K562 (cell line): Measurements from ENCODE around the gene DAGLA. TPM values are rescaled to one million over a fixed set of nuclear protein-coding genes. Genes with fewer than 3 reads are reported as not detected.
A peak's percentile ranks its signal among the peaks of the same experiment; 100 is the strongest.

Experiments used
- BDP1 ChIP-seq: IDR thresholded peaks from 3 replicates; pipeline ENCODE4 v1.6.1; 2011; ENCODE audit not compliant: insufficient read length, insufficient read depth
- CBX3 ChIP-seq, 2 experiments: IDR thresholded peaks; 1 replicate in 1 of 2; 2 replicates in 1 of 2; pipeline ENCODE4 v1.6.1; 2012; ENCODE audit warnings: inconsistent platforms in 2 of 2, low read length in 2 of 2, borderline replicate concordance in 1 of 2, control low read depth in 1 of 2
- CCAR2 ChIP-seq: fragments of 200-400 bp; formaldehyde crosslinking; IDR thresholded peaks from 2 replicates; pipeline ENCODE4 v1.6.1; 2017; ENCODE audit warnings: mild to moderate bottlenecking, low read depth, low read length
- CHD2 ChIP-seq: IDR thresholded peaks from 2 replicates; pipeline ENCODE4 v1.6.1; 2011; ENCODE audit warnings: low read depth, low read length
- ESRRB ChIP-seq: fragments of 250-450 bp; sonication (Bioruptor Pico); IDR thresholded peaks from 2 replicates; pipeline ENCODE4 v1.5.0; 2020; ENCODE audit warnings: mild to moderate bottlenecking, moderate library complexity, borderline replicate concordance
- FOXA3 ChIP-seq, 2 experiments: fragments of 450-650 bp in 1 of 2; sonication (generic) in 1 of 2; formaldehyde crosslinking; IDR thresholded peaks in 1 of 2; conservative IDR thresholded peaks in 1 of 2; 2 replicates each; pipeline versions ENCODE4 v1.4.0 to v1.8.0; 2020 to 2022; ENCODE audit warnings: mild to moderate bottlenecking in 2 of 2, missing genetic modification reagents in 1 of 2
- FUS ChIP-seq: fragments of 200-400 bp; formaldehyde crosslinking; optimal IDR thresholded peaks from 2 replicates; pipeline ENCODE3; 2017; ENCODE audit warnings: low read depth, low read length
- GTF2A2 ChIP-seq: IDR thresholded peaks from 2 replicates; pipeline ENCODE4 v1.6.1; 2016; ENCODE audit warnings: mild to moderate bottlenecking, missing genetic modification characterization, missing compliant biosample characterization
- ILF3 ChIP-seq: fragments of 450-650 bp; IDR thresholded peaks from 2 replicates; pipeline ENCODE4 v1.6.1; 2018; ENCODE audit warnings: antibody characterized with exemption, mild to moderate bottlenecking, moderate library complexity, borderline replicate concordance
- KAT8 ChIP-seq: fragments of 450-650 bp; IDR thresholded peaks from 2 replicates; pipeline ENCODE4 v1.6.1; 2016; ENCODE audit warnings: low read depth, mild to moderate bottlenecking
- KLF1 ChIP-seq: fragments of 450-650 bp; IDR thresholded peaks from 2 replicates; pipeline ENCODE4 v1.6.1; 2016; ENCODE audit warnings: missing genetic modification characterization, missing compliant biosample characterization
- MCM5 ChIP-seq: fragments of 450-650 bp; IDR thresholded peaks from 2 replicates; pipeline ENCODE4 v1.6.1; 2016; ENCODE audit warnings: low read depth
- MYC ChIP-seq, 2 experiments: fragments of 250-450 bp in 1 of 2; sonication (Bioruptor Pico) in 1 of 2; IDR thresholded peaks; 2 replicates each; pipeline versions ENCODE4 v1.5.1 to v1.6.1; 2012 to 2021; ENCODE audit warnings: low read depth in 2 of 2, borderline replicate concordance in 1 of 2, improper control_type of control experiment in 1 of 2, low read length in 1 of 2, mild to moderate bottlenecking in 1 of 2, moderate library complexity in 1 of 2
- NCOA1 ChIP-seq: fragments of 450-650 bp; IDR thresholded peaks from 2 replicates; pipeline ENCODE4 v1.6.1; 2016; ENCODE audit warnings: low read depth
- NR4A1 ChIP-seq, 2 experiments: fragments of 250-450 bp in 1 of 2; fragments of 450-650 bp in 1 of 2; sonication (Bioruptor Pico) in 1 of 2; IDR thresholded peaks; 2 replicates each; pipeline versions ENCODE4 v1.4.0 to v1.6.1; 2016 to 2020; ENCODE audit warnings: mild to moderate bottlenecking in 2 of 2, missing compliant biosample characterization in 1 of 2, missing genetic modification characterization in 1 of 2, moderate library complexity in 1 of 2
- PHTF2 ChIP-seq: fragments of 250-450 bp; sonication (Bioruptor Pico); IDR thresholded peaks from 2 replicates; pipeline ENCODE4 v1.5.0; 2021; ENCODE audit warnings: mild to moderate bottlenecking
- RFX5 ChIP-seq: IDR thresholded peaks from 2 replicates; pipeline ENCODE4 v1.6.1; 2011; ENCODE audit warnings: low read depth, mild to moderate bottlenecking, improper control_type of control experiment, low read length
- SMAD3 ChIP-seq: fragments of 450-650 bp; formaldehyde crosslinking; conservative IDR thresholded peaks from 2 replicates; pipeline ENCODE4 v1.4.0; 2020; ENCODE audit warnings: mild to moderate bottlenecking
- SNIP1 ChIP-seq: fragments of 450-650 bp; IDR thresholded peaks from 2 replicates; pipeline ENCODE4 v1.7.1; 2017; ENCODE audit warnings: low read depth, mild to moderate bottlenecking
- TARDBP ChIP-seq: fragments of 450-650 bp; IDR thresholded peaks from 2 replicates; pipeline ENCODE4 v1.6.1; 2016
- ZBTB1 ChIP-seq: sonication (generic); formaldehyde crosslinking; IDR thresholded peaks from 2 replicates; pipeline ENCODE4 v1.8.1; 2023; ENCODE audit warnings: missing genetic modification reagents, low read depth, mild to moderate bottlenecking, borderline replicate concordance
- ZFP30 ChIP-seq: fragments of 250-450 bp; sonication (Bioruptor Pico); IDR thresholded peaks from 2 replicates; pipeline ENCODE4 v1.8.0; 2022; ENCODE audit warnings: moderate library complexity, mild to moderate bottlenecking, inconsistent platforms, borderline replicate concordance
- ZFPM2 ChIP-seq: fragments of 250-450 bp; sonication (Bioruptor Pico); IDR thresholded peaks from 2 replicates; pipeline ENCODE4 v1.5.1; 2022; ENCODE audit warnings: mild to moderate bottlenecking
- ZNF217 ChIP-seq: sonication (generic); formaldehyde crosslinking; IDR thresholded peaks from 2 replicates; pipeline ENCODE4 v1.8.0; 2022; ENCODE audit warnings: mild to moderate bottlenecking, missing genetic modification reagents
- ZNF253 ChIP-seq: fragments of 250-450 bp; sonication (Bioruptor Pico); conservative IDR thresholded peaks from 2 replicates; pipeline ENCODE4 v1.6.1; 2021; ENCODE audit warnings: mild to moderate bottlenecking
- polyA plus RNA-seq, 8 experiments: library from polyadenylated mRNA; depleted of rRNA in 4 of 8; stranded (reverse) in 5 of 8; unstranded in 3 of 8; fragments of >200 nt; fragmentation: Nextera tagmentation in 2 of 8; fragmentation: Illumina TruSeq in 1 of 8; extraction: Ambion mirVana in 2 of 8; extraction: Trizol in 1 of 8; gene quantifications; 2 replicates each; pipeline versions ENCODE4 v1.2.1 to v1.2.3, GENCODE V29; 2011 to 2014; ENCODE audit warnings: inconsistent platforms in 1 of 8, missing spikeins in 1 of 8
- total RNA-seq, 7 experiments: library from RNA; depleted of rRNA in 6 of 7; stranded (reverse); fragments of >200 nt in 6 of 7; fragmentation: Illumina TruSeq in 2 of 7; extraction: Trizol in 2 of 7; gene quantifications; 2 replicates each; pipeline versions ENCODE4 v1.2.1 to v1.2.3, GENCODE V29; 2011 to 2021; ENCODE audit warnings: low replicate concordance in 1 of 7
- TF ChIP-seq, protein P1 (sequence below): fragments of 250-450 bp; sonication (Bioruptor Pico); IDR thresholded peaks from 2 replicates; pipeline ENCODE4 v1.8.0; 2022; ENCODE audit warnings: moderate library complexity, mild to moderate bottlenecking, inconsistent platforms
- TF ChIP-seq, protein P2 (sequence below): sonication (generic); formaldehyde crosslinking; IDR thresholded peaks from 2 replicates; pipeline ENCODE4 v1.9.0; 2022; ENCODE audit warnings: mild to moderate bottlenecking, missing genetic modification reagents

DAGLA gene
- total and polyA plus RNA-seq, 9 of the 15 experiments (the other 6 are each of a cell fraction or from before 2014, with no cell fraction given), result 0.03 to 0.16 (median 0.04) TPM; not detected in 4

DNA sequence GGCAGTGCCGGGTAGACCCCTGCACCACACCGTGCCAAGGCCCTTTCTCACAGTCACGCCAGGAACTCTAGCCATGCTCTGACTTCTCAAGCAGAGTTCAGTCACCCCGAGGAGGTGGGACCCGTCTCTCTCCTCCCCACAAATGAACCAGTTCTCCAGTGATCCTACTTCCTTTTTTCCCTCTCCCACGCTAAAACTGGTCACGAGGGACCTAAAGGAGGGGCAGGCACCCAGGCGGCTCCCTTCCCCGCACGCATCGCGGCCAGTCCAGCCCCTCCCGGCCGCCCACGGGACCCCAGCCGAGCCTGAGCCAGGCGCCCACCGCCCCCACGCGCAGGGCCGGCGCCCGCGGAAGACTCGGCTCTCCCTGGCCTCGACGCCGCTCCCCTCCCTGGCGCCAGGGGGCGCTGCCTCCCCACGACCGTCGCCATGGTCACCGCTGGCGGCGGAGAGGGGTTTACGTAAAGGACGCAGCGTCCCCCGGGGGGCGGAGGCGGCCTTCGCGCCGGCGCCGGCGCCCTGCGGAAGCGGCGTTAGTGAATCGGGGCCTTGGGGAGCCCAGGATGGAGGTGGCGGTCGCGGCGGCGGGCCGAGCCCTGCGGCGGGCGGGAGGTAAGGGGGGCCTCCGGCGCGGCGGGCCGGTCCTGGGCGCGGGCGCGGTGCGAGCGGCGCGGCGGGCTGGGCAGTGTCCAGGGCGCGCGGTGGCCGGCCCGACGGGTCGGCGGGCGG is at the start of gene DAGLA (continued):
- TF ChIP-seq MYC (IDR thresholded peaks at IDR 0.05; ENCODE audit: low read depth, low read length) (no peak), MYC (CRISPR knock-in tag; IDR thresholded peaks at IDR 0.05; ENCODE audit: borderline replicate concordance, low read depth) (no peak), FUS (peak; percentile 10), ESRRB (no peak), SMAD3 (CRISPR knock-in tag) (no peak), RFX5 (no peak), CCAR2 (no peak), ZBTB1 (no peak), ZNF253 (CRISPR knock-in tag) (no peak), NCOA1 (no peak), GTF2A2 (tag) (no peak), ZNF217 (CRISPR knock-in tag) (no peak), PHTF2 (CRISPR knock-in tag) (no peak), ZFP30 (CRISPR knock-in tag) (no peak), NR4A1 (CRISPR knock-in tag; IDR thresholded peaks at IDR 0.05) (no peak), NR4A1 (tag; IDR thresholded peaks at IDR 0.05) (no peak), BDP1 (no peak), SNIP1 (no peak), KLF1 (tag) (no peak), KAT8 (no peak), ILF3 (no peak), MCM5 (no peak), FOXA3 (CRISPR knock-in tag; conservative IDR thresholded peaks at IDR 0.05 in 1 of 2, IDR thresholded peaks at IDR 0.05 in 1 of 2) (no peak), ZFPM2 (CRISPR knock-in tag) (no peak), TARDBP (peak; percentile 88; the same call in 1 of the 2 replicates), CBX3 (IDR thresholded peaks at IDR 0.05; ENCODE audit: borderline replicate concordance in 1 of 2, low read length in 2 of 2) (no peak), CHD2 (no peak)
- TF ChIP-seq, protein P1, sequence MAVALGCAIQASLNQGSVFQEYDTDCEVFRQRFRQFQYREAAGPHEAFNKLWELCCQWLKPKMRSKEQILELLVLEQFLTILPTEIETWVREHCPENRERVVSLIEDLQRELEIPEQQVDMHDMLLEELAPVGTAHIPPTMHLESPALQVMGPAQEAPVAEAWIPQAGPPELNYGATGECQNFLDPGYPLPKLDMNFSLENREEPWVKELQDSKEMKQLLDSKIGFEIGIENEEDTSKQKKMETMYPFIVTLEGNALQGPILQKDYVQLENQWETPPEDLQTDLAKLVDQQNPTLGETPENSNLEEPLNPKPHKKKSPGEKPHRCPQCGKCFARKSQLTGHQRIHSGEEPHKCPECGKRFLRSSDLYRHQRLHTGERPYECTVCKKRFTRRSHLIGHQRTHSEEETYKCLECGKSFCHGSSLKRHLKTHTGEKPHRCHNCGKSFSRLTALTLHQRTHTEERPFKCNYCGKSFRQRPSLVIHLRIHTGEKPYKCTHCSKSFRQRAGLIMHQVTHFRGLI (CRISPR knock-in tag), result no peak
- TF ChIP-seq, protein P2, sequence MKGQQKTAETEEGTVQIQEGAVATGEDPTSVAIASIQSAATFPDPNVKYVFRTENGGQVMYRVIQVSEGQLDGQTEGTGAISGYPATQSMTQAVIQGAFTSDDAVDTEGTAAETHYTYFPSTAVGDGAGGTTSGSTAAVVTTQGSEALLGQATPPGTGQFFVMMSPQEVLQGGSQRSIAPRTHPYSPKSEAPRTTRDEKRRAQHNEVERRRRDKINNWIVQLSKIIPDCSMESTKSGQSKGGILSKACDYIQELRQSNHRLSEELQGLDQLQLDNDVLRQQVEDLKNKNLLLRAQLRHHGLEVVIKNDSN (CRISPR knock-in tag), result no peak
